Measurements from ENCODE around the gene EPHA1.

The EPHA1 gene

DNA sequence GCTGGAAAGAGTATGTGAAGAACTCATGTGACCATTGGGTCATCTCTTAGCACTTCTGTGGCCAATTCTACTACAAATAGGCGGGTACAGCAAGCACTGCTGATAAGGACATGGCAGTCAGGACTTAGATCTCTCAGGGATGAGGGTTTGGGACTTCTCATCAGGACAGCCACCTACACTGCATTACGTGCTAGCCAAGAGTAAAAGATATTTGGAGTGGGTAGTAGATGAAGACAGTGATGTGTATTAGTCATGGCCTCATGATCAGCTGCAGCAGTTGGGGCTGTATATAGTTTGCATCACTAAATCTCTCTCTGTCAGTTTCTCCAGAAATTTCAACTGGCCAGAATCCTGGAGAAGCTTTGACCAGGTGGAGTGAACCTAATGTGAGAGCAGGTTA, 43.8 kb upstream of the EPHA1 start:
- Histone ChIP-seq H3K4me1 (ENCODE audit: insufficient read depth, low read length, poor library complexity, severe bottlenecking) (no peaks in the 10 kb centered on the region), H3F3A (ENCODE audit: low read depth) (no peaks in the 10 kb centered on the region), H2AFZ (ENCODE audit: low read length) (no peak overlapping the region), H4K20me1 (ENCODE audit: insufficient read depth, low read length, poor library complexity, severe bottlenecking) (no peaks in the 10 kb centered on the region), H3K36me3 (ENCODE audit: insufficient read depth, low read length) (no peaks in the 10 kb centered on the region), H3K4me2 (ENCODE audit: low read depth, low read length, poor library complexity, severe bottlenecking) (no peak overlapping the region), H3K4me3 (ENCODE audit: low read length, poor library complexity, severe bottlenecking) (no peak overlapping the region), H3K9ac (ENCODE audit: low read depth, low read length, poor library complexity, severe bottlenecking) (no peak overlapping the region), H3K27me3 (ENCODE audit: insufficient read depth, low read length, poor library complexity, severe bottlenecking) (no peaks in the 10 kb centered on the region), H3K9me2 (replicated peaks; ENCODE audit: low read depth, low read length) (no peaks in the 10 kb centered on the region), H3K79me2 (ENCODE audit: insufficient read depth, low read length) (no peaks in the 10 kb centered on the region), H3K9me3 (ENCODE audit: insufficient read depth, low read depth, low read length) (no peaks in the 10 kb centered on the region)
- TF ChIP-seq, protein P1, sequence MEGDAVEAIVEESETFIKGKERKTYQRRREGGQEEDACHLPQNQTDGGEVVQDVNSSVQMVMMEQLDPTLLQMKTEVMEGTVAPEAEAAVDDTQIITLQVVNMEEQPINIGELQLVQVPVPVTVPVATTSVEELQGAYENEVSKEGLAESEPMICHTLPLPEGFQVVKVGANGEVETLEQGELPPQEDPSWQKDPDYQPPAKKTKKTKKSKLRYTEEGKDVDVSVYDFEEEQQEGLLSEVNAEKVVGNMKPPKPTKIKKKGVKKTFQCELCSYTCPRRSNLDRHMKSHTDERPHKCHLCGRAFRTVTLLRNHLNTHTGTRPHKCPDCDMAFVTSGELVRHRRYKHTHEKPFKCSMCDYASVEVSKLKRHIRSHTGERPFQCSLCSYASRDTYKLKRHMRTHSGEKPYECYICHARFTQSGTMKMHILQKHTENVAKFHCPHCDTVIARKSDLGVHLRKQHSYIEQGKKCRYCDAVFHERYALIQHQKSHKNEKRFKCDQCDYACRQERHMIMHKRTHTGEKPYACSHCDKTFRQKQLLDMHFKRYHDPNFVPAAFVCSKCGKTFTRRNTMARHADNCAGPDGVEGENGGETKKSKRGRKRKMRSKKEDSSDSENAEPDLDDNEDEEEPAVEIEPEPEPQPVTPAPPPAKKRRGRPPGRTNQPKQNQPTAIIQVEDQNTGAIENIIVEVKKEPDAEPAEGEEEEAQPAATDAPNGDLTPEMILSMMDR (conservative IDR thresholded peaks at IDR 0.05; ENCODE audit: low read length) = no peak
- no peak for TF ChIP-seq EZH2phosphoT487 (IDR thresholded peaks at IDR 0.05; ENCODE audit: borderline replicate concordance)

DNA sequence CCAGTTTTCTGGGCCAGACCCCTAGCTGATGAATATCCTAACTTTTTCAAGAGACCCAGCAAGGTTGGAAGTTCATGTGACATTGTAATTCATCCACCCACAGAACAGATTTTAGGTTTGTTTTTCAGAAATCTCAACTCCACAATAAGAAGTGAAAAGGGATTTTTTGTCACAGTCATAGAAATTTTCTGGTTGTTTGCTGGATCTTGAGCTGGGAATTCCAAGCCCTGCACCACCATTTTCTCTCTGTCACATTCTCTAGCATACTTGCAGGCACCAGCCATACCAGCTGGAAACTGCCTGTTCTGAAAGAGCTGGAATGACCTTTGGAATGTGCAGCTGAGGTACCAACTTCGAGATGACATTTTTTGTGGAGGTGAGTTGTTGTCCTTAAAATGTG, 43.1 kb upstream of the EPHA1 start:
- H2AFZ ChIP-seq (ENCODE audit: low read length) = no peak overlapping the region
- TF ChIP-seq EZH2phosphoT487 (IDR thresholded peaks at IDR 0.05; ENCODE audit: borderline replicate concordance) = no peak
- TF ChIP-seq, protein P1 (conservative IDR thresholded peaks at IDR 0.05; ENCODE audit: low read length) = no peak
- H3K9me2 ChIP-seq (replicated peaks; ENCODE audit: low read depth, low read length) = no peaks in the 10 kb centered on the region

DNA sequence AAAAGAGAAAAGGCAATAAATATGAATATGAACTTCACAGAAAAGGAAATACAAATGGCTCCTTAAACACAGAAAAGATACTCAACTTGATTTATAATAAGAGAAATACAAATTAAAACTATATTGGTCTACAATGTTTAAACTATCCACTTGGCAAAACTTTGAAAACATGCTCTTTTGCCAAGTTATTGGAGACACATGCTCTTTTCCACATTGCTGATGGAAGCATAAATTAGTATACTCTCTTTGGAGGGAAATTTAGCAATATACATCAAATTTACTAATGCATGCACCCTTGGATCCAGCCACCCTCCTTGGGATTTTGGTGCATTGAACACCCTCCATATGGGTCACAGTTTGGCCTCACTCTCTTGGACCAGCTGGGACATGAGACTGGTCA, 42.5 kb upstream of the EPHA1 start:
- Histone ChIP-seq H3K4me2 (ENCODE audit: low read depth, low read length, poor library complexity, severe bottlenecking) (no peak overlapping the region), H3F3A (ENCODE audit: low read depth) (no peaks in the 10 kb centered on the region), H3K9me2 (replicated peaks; ENCODE audit: low read depth, low read length) (no peaks in the 10 kb centered on the region), H3K4me3 (ENCODE audit: low read length, poor library complexity, severe bottlenecking) (no peak overlapping the region), H3K4me1 (ENCODE audit: insufficient read depth, low read length, poor library complexity, severe bottlenecking) (no peaks in the 10 kb centered on the region), H4K20me1 (ENCODE audit: insufficient read depth, low read length, poor library complexity, severe bottlenecking) (no peaks in the 10 kb centered on the region), H3K36me3 (ENCODE audit: insufficient read depth, low read length) (no peaks in the 10 kb centered on the region), H3K9ac (ENCODE audit: low read depth, low read length, poor library complexity, severe bottlenecking) (no peak overlapping the region), H3K79me2 (ENCODE audit: insufficient read depth, low read length) (no peaks in the 10 kb centered on the region), H3K27me3 (ENCODE audit: insufficient read depth, low read length, poor library complexity, severe bottlenecking) (no peaks in the 10 kb centered on the region), H2AFZ (ENCODE audit: low read length) (no peak overlapping the region), H3K9me3 (ENCODE audit: insufficient read depth, low read depth, low read length) (no peaks in the 10 kb centered on the region)
- TF ChIP-seq, protein P1 (conservative IDR thresholded peaks at IDR 0.05; ENCODE audit: low read length) = no peak
- no peak for TF ChIP-seq EZH2phosphoT487 (IDR thresholded peaks at IDR 0.05; ENCODE audit: borderline replicate concordance)

More for the DNA sequence above, 43.1 kb upstream of the EPHA1 start:
- H4K20me1 ChIP-seq (ENCODE audit: insufficient read depth, low read length, poor library complexity, severe bottlenecking) = no peaks in the 10 kb centered on the region
- H3K36me3 ChIP-seq (ENCODE audit: insufficient read depth, low read length) = no peaks in the 10 kb centered on the region
- H3K27me3 ChIP-seq (ENCODE audit: insufficient read depth, low read length, poor library complexity, severe bottlenecking) = no peaks in the 10 kb centered on the region
- H3K4me2 ChIP-seq (ENCODE audit: low read depth, low read length, poor library complexity, severe bottlenecking) = no peak overlapping the region
- no peaks in the 10 kb centered on the region for H3K9me3 ChIP-seq (ENCODE audit: insufficient read depth, low read depth, low read length)
- no peaks in the 10 kb centered on the region for H3K79me2 ChIP-seq (ENCODE audit: insufficient read depth, low read length)
- no peak overlapping the region for H3K4me3 ChIP-seq (ENCODE audit: low read length, poor library complexity, severe bottlenecking)
- H3K4me1 ChIP-seq (ENCODE audit: insufficient read depth, low read length, poor library complexity, severe bottlenecking) = no peaks in the 10 kb centered on the region
- no peak overlapping the region for H3K9ac ChIP-seq (ENCODE audit: low read depth, low read length, poor library complexity, severe bottlenecking)
- no peaks in the 10 kb centered on the region for H3F3A ChIP-seq (ENCODE audit: low read depth)
